DOHH2 (cell line): ENCODE measurements around the gene ATP10A.

Experiments
- H3F3A ChIP-seq: fragments of 200-600 bp; sonication (generic), shearing (Covaris generic); 2 replicates; pipeline ENCODE4 v1.6.0; 2016; ENCODE audit warnings: antibody characterized with exemption, mild to moderate bottlenecking; ENCODE audit not compliant: control insufficient read depth, insufficient read depth
- H3K27ac ChIP-seq: fragments of 200-600 bp; sonication (generic); 2 replicates; pipeline ENCODE4 v1.5.1; 2014; ENCODE audit warnings: low read depth, mild to moderate bottlenecking, low read length, moderate library complexity
- H3K27me3 ChIP-seq: fragments of 200-600 bp; sonication (generic); 2 replicates; pipeline ENCODE4 v1.6.1; 2014; ENCODE audit warnings: mild to moderate bottlenecking, low read length, mixed read lengths; ENCODE audit not compliant: control insufficient read depth
- H3K36me3 ChIP-seq: fragments of 200-600 bp; sonication (generic); 2 replicates; pipeline ENCODE4 v1.6.1; 2014; ENCODE audit warnings: mild to moderate bottlenecking, low read length, moderate library complexity, mixed read lengths; ENCODE audit not compliant: control insufficient read depth
- H3K4me1 ChIP-seq: fragments of 200-600 bp; sonication (generic); 2 replicates; pipeline ENCODE4 v1.6.1; 2014; ENCODE audit warnings: mild to moderate bottlenecking, low read length, mixed read lengths; ENCODE audit not compliant: control insufficient read depth
- H3K4me2 ChIP-seq: fragments of 200-600 bp; sonication (generic); 2 replicates; pipeline ENCODE4 v1.6.0; 2014; ENCODE audit warnings: mild to moderate bottlenecking, low read length, moderate library complexity
- H3K4me3 ChIP-seq: fragments of 200-600 bp; sonication (generic); 2 replicates; pipeline ENCODE4 v1.5.1; 2014; ENCODE audit warnings: mild to moderate bottlenecking, low read length, mixed read lengths
- H3K79me2 ChIP-seq: fragments of 200-600 bp; sonication (generic); 2 replicates; pipeline ENCODE4 v1.6.1; 2014; ENCODE audit warnings: mild to moderate bottlenecking, low read length, mixed read lengths; ENCODE audit not compliant: control insufficient read depth
- H3K9me2 ChIP-seq: fragments of 200-600 bp; sonication (generic); replicated peaks from 2 replicates; pipeline ENCODE4 v1.6.1; 2014; ENCODE audit warnings: mild to moderate bottlenecking, low read length, mixed read lengths; ENCODE audit not compliant: control insufficient read depth
- H3K9me3 ChIP-seq: fragments of 200-600 bp; sonication (generic); 2 replicates; pipeline ENCODE4 v1.6.1; 2014; ENCODE audit warnings: antibody characterized with exemption, low read length, mixed read lengths; ENCODE audit not compliant: control insufficient read depth, insufficient read depth
- H4K20me1 ChIP-seq: fragments of 200-600 bp; sonication (generic); 2 replicates; pipeline ENCODE4 v1.6.0; 2014; ENCODE audit warnings: low read depth, mild to moderate bottlenecking, antibody characterized with exemption, low read length, moderate library complexity; ENCODE audit not compliant: control insufficient read depth, insufficient read depth
- CTCF ChIP-seq: fragments of 200-600 bp; sonication (generic); IDR thresholded peaks from one replicate; pipeline ENCODE4 v1.5.1; 2014; ENCODE audit warnings: antibody characterized with exemption, mild to moderate bottlenecking, low read depth, low read length; ENCODE audit not compliant: poor library complexity, severe bottlenecking
- EZH2phosphoT487 ChIP-seq: fragments of 200-600 bp; sonication (generic); IDR thresholded peaks from 2 replicates; pipeline ENCODE4 v1.6.1; 2017; ENCODE audit warnings: borderline replicate concordance, mild to moderate bottlenecking, antibody characterized with exemption, low read length, moderate library complexity, mixed read lengths

Gene ATP10A

GRCh38 chr15:25712961-25713355 lies 150.2 kb downstream of the ATP10A start:
- Histone ChIP-seq H3F3A (no peaks in the 10 kb centered on the region), H4K20me1 (no peaks in the 10 kb centered on the region), H3K36me3 (no peaks in the 10 kb centered on the region), H3K79me2 (no peaks in the 10 kb centered on the region), H3K9me3 (peaks cover 54% of the 10 kb centered on the region), H3K4me3 (no peak overlapping the region), H3K27ac (no peak overlapping the region), H3K9me2 (no peaks in the 10 kb centered on the region), H3K27me3 (no peaks in the 10 kb centered on the region), H3K4me2 (no peak overlapping the region), H3K4me1 (no peaks in the 10 kb centered on the region)
- TF ChIP-seq EZH2phosphoT487 (no peak), CTCF (no peak)

- Histone ChIP-seq H3K27me3 (no peaks in the 10 kb centered on the region), H3K9me3 (peaks cover 54% of the 10 kb centered on the region), H3K4me1 (no peaks in the 10 kb centered on the region), H3K27ac (no peak overlapping the region), H3K4me2 (no peak overlapping the region), H3K4me3 (no peak overlapping the region), H3K36me3 (no peaks in the 10 kb centered on the region), H3F3A (no peaks in the 10 kb centered on the region), H3K9me2 (no peaks in the 10 kb centered on the region), H4K20me1 (no peaks in the 10 kb centered on the region), H3K79me2 (no peaks in the 10 kb centered on the region)
- TF ChIP-seq EZH2phosphoT487, result no peak
Observed at GRCh38 chr15:25712192-25712960, 150.8 kb downstream of the ATP10A start.

- Histone ChIP-seq H3K4me2 (no peak overlapping the region), H3K4me3 (no peak overlapping the region), H3K27ac (no peak overlapping the region), H3K4me1 (no peaks in the 10 kb centered on the region), H3K9me3 (peaks cover 53% of the 10 kb centered on the region), H3K79me2 (no peaks in the 10 kb centered on the region), H3K36me3 (no peaks in the 10 kb centered on the region), H3K9me2 (no peaks in the 10 kb centered on the region), H4K20me1 (no peaks in the 10 kb centered on the region), H3F3A (no peaks in the 10 kb centered on the region), H3K27me3 (no peaks in the 10 kb centered on the region)
- no peak for TF ChIP-seq CTCF
- TF ChIP-seq EZH2phosphoT487, result no peak
Observed at GRCh38 chr15:25711691-25712090, 151.4 kb downstream of the ATP10A start.

- peaks cover 55% of the 10 kb centered on the region for H3K9me3 ChIP-seq
- no peak overlapping the region for H3K4me2 ChIP-seq
- no peaks in the 10 kb centered on the region for H3K9me2 ChIP-seq
- no peak for TF ChIP-seq CTCF
- TF ChIP-seq EZH2phosphoT487, result no peak
- H3K4me1 ChIP-seq, result no peaks in the 10 kb centered on the region
- H3K4me3 ChIP-seq, result no peak overlapping the region
- no peaks in the 10 kb centered on the region for H3F3A ChIP-seq
- H3K79me2 ChIP-seq, result no peaks in the 10 kb centered on the region
- H3K27me3 ChIP-seq, result no peaks in the 10 kb centered on the region
- H3K36me3 ChIP-seq, result no peaks in the 10 kb centered on the region
- H4K20me1 ChIP-seq, result no peaks in the 10 kb centered on the region
- no peak overlapping the region for H3K27ac ChIP-seq
Observed at GRCh38 chr15:25711164-25711563, 152.0 kb downstream of the ATP10A start.
